ENCODE data around the gene RAG2.
"Not testable (repeated sequence)": the region's sequence is repeated elsewhere in the genome, so short reads cannot be mapped to it uniquely, and the experiment has no call there.

Gene RAG2

DNA sequence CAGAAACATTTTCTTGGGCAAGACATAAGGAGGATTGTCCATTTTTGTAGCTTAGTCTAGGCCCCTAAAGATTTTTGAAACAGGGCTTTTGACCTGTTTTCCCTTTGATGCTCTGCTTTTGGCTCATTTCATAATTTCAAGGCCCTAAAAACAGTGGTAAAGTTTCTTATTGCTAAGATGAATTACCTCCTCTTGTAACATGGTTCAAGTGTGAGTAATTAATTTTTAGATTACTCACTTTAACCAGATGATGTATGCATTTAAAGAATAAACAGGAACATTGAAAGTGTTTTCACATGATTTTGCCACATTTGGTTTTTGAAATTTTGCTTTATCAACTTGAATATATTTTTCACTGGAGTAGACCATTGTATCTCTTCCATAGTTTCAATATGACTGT, 1.2 kb downstream of the RAG2 start:
- no peak for DNase-seq

DNA sequence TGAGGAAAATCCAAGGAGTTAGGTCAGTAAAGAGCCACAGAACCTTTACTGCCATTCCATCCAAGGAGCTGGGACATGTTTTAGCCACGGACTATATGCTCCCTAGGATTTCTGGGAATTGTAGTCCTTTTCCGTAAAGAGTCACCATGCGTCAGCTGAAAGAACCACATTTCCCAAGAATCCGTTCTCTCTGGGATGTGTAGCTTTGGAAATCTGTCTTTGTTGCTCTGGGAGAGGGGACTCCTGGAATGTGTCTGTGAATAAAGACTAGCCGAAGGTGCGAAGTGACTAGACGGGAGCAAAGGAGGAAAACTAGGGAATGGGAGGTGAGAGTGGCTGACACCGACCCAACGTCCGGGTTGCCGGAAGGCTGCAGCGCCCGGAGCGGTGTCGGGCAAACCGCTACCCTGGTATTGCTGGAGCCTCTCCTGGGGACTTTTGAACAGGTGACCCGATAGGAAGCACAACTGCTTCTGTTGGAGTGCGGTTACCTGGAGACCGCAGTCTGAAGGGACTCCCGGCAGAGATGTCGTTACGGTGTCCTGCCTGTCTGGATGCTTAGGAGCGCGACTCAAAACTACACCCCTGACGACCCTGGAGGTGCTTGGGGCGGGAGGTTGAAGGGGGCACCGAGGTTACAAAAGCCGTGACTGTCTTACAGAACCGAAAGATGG, 3.6 kb downstream of the RAG2 start, which contains the start of gene IFTAP:
TSS of gene IFTAP (plus strand) at position 187 of the 674 bp plus-strand sequence. CDS start 15,602 bp downstream, outside the sequence.
- no peak for DNase-seq

- no peak for DNase-seq
These were observed 6.6 kb downstream of the RAG2 start for GRCh38 chr11:36591433-36591832.

DNA sequence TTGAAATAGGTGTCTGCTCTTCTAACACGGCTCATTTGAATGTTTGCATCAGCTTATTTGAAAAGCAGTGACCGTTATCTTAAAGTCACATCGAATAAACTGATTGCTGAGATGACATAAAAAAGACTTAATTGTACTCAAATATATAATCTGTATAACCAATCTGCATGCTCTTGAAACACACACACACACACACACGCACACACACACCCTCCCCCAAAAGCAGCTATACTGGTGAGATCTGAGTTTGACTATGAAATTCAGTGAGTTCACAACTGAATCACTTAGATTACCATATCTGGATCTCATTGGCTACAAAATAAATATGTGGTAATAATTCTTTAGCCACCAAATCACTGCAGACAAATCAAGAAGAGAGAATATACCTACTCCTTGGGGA, 7.5 kb downstream of the RAG2 start:
- DNase-seq = no peak

- DNase-seq = no peak
These were observed 9.9 kb downstream of the RAG2 start for GRCh38 chr11:36588099-36588498.

- DNase-seq = no peak
These were observed 11.5 kb downstream of the RAG2 start for GRCh38 chr11:36586543-36586942.

GRCh38 chr11:36583667-36584066, 14.4 kb downstream of the RAG2 start:
- DNase-seq = no peak

- no peak for DNase-seq
These were observed 16.5 kb downstream of the RAG2 start for GRCh38 chr11:36581536-36581935.

DNA sequence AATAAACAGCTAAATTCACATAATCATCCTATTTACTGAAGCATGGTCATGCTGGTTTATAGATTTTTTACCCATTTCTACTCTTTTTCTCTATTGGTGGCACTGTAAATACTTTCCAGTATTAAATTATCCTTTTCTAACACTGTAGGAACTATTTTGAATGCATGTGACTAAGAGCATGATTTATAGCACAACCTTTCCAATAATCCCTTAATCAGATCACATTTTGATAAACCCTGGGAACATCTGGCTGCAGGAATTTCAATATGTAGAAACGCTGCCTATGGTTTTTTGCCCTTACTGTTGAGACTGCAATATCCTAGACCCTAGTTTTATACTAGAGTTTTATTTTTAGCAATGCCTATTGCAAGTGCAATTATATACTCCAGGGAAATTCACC, 19.6 kb downstream of the RAG2 start:
- DNase-seq = no peak

DNA sequence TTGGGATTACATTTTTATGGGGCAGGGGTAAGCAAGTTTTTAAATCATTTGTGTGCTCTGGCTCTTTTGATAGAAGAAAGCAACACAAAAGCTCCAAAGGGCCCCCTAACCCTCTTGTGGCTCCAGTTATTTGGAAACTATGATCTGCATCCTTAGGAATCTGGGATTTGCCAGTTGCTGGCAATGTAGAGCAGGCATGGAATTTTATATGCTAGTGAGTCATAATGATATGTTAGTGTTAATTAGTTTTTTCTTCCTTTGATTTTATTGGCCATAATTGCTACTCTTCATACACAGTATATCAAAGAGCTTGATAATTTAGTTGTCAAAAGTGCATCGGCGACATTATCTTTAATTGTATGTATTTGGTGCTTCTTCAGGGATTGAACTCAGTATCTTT, 20.2 kb downstream of the RAG2 start:
- no peak for DNase-seq

GRCh38 chr11:36577373-36577772, 20.7 kb downstream of the RAG2 start:
- DNase-seq = no peak

DNA sequence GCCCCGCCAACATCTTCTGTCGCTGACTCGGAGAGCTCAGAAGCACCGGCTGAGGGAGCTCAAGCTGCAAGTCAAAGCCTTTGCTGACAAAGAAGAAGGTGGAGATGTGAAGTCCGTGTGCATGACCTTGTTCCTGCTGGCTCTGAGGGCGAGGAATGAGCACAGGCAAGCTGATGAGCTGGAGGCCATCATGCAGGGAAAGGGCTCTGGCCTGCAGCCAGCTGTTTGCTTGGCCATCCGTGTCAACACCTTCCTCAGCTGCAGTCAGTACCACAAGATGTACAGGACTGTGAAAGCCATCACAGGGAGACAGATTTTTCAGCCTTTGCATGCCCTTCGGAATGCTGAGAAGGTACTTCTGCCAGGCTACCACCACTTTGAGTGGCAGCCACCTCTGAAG, 23.6 kb downstream of the RAG2 start:
- DNase-seq = no peak

DNA sequence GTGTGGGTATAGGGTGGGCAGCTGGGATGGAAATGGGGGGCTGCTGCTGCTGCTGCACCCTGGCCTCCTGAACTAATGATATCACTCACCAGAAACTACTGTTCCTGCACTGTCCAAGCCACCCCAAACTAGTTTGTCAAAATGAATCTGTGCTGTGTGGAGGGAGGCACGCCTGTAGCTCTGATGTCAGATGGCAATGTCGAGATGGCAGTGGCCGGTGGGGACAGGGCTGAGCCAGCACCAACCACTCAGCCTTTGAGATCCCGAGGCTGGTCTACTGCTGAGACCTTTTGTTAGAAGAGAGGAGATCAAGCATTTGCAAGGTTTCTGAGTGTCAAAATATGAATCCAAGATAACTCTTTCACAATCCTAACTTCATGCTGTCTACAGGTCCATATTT, 28.9 kb downstream of the RAG2 start:
- no peak for DNase-seq

DNA sequence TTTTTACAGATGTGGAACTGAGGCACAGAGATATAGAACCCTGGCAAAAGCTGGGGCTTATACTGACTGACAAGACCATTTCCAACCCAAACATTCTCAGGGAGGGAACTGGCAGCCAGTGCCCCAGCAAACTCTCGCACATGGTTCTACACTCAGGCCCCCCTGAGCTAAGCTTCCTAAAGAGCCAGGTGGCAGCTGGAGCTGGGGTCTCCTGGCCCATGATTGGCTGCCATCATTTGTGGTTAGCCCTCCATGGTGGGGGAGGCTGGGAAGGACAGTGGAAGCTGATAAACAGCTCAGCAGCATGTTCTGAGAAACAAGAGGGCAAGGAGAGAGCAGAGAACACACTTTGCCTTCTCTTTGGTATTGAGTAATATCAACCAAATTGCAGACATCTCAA, 30.3 kb downstream of the RAG2 start, which contains the start of gene RAG1:
TSS of gene RAG1 (plus strand) at position 314 of the 400 bp plus-strand sequence. CDS start 5,298 bp downstream, outside the sequence.
- no peak for DNase-seq

GRCh38 chr11:36566407-36567053, 31.5 kb downstream of the RAG2 start:
- DNase-seq = no peak

- no peak for DNase-seq
These were observed 32.9 kb downstream of the RAG2 start for GRCh38 chr11:36565031-36565610.

GRCh38 chr11:36564376-36565030, 33.5 kb downstream of the RAG2 start:
- no peak for DNase-seq

- no peak for DNase-seq
These were observed 39.2 kb downstream of the RAG2 start for GRCh38 chr11:36558571-36559413.

DNA sequence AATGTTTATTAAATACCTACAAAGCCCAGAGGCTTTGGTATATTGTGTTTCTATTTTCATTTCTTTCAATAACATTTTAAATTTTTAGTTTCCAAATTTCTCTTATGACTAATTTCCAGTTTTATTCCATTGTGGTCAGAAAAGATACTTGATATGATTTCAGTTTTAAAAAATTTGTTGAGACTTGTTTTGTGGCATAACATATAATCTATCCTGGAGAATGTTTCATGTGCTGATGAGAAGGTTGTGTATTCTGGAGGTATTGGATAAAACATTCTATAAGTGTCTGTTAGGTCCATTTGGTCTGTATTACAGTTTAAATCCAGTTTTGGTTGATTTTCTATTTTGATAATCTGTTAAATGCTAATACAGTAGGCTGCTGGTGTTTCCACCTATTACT, 40.0 kb downstream of the RAG2 start:
- DNase-seq = no peak

GRCh38 chr11:36557390-36557789, 40.6 kb downstream of the RAG2 start:
- DNase-seq = not testable (repeated sequence)

DNA sequence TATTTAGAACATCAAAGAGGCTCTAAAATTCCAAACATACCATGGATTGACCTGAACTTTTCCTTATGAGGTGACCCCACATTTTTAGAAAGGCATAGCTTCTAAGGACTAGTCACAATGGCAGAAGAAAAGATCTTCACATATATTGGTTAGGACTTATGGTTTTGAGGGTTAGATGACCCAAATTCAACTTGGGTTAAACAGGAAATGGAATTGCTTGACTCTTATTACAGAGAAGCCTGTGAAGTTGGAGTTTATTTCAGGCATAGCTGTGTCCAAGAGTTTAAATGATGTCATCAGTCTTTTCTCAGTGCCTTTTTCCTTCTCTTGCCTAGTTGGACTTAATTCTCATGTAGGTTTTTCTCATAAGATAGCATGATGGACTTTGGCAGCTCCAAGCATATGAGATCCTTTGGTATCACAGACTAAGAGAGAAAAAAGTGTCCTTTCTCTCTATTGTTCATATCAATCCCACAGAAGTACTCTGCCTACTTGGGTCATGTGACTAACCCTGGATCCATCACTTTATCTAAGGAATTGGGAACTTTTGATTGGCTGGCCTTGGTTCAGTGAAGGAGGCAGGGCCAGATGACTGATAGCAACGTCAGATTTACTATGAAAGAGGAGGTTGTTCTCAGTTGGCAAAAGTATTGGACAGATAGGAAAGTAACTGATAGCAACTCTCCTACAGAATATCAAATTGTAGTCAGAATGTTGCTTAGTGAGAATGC, 47.5 kb downstream of the RAG2 start:
- no peak for DNase-seq

Measured in activated effector memory CD4-positive, alpha-beta T cell treated with Interleukin-2 at 50 U/mL for 16 hours (primary cell).